Measurements from ENCODE around the gene CACUL1.

DNA sequence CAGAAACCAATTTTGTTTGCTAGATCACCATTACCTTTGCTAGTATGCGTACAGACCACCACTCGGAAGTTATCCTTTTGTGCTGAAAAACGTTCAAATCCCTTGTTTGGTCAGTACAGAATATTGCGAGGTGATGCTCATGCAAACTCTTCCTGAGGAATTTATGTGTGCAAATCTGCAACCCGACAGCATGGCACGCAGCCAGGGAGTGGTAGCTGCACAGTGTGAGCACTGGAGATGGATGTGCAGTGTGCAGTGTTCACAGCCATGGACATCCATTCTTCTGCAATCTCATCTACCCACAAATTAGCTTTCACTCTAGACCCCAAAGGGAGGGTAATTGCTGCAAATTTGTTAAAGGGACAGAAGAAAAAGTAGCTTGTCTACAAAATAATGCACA lies 72.2 kb downstream of the CACUL1 start:
- no peak for TF ChIP-seq POLR2A (IDR thresholded peaks at IDR 0.05; ENCODE audit: low read depth, low read length)
- no peak for TF ChIP-seq TAF1 (IDR thresholded peaks at IDR 0.05; ENCODE audit: borderline replicate concordance, low read depth, low read length)
- no peak for TF ChIP-seq POLR2AphosphoS5 (IDR thresholded peaks at IDR 0.05; ENCODE audit: low read depth, low read length)

Measured in GM12892 (cell line).